Measurements from ENCODE around the gene WDTC1. TPM values are rescaled to one million over a fixed set of nuclear protein-coding genes. Genes with fewer than 3 reads are reported as not detected.

WDTC1 gene
- total RNA-seq, 1 donor from 2014 or later: 36.0 TPM

Other genes with a start within 250 kb of the WDTC1 start
- gene TRNP1, start 240.9 kb upstream of the WDTC1 start, total RNA-seq (ENCODE audit: unreplicated experiment): 4.2 TPM
- gene TENT5B, start 221.8 kb upstream of the WDTC1 start, total RNA-seq (ENCODE audit: unreplicated experiment): 14.1 TPM
- gene SLC9A1, start 79.5 kb upstream of the WDTC1 start, total RNA-seq (ENCODE audit: unreplicated experiment): 96.2 TPM
- gene TMEM222, start 87.5 kb downstream of the WDTC1 start, total RNA-seq (ENCODE audit: unreplicated experiment): 43.5 TPM
- 1.3 TPM for gene SYTL1, start 107.4 kb downstream of the WDTC1 start, total RNA-seq (ENCODE audit: unreplicated experiment)
- 35.7 TPM for gene MAP3K6, start 132.3 kb downstream of the WDTC1 start, total RNA-seq (ENCODE audit: unreplicated experiment)
- gene FCN3, start 140.2 kb downstream of the WDTC1 start, total RNA-seq (ENCODE audit: unreplicated experiment): 132 TPM
- 0.72 TPM for gene CD164L2, start 148.7 kb downstream of the WDTC1 start, total RNA-seq (ENCODE audit: unreplicated experiment)
- gene GPR3, start 158.0 kb downstream of the WDTC1 start, total RNA-seq (ENCODE audit: unreplicated experiment): 2.4 TPM